Measurements from ENCODE around the gene SH3PXD2A.

GRCh38 chr10:103599211-103599610 is 256.2 kb downstream of the SH3PXD2A start:
- TF ChIP-seq POLR2A (IDR thresholded peaks at IDR 0.05) (no peak), CTCF (IDR thresholded peaks at IDR 0.05) (no peak)
